Left ventricle myocardium inferior (tissue), 1 donor: ENCODE results near the gene RNPEP. TPM values are rescaled to one million over a fixed set of nuclear protein-coding genes. Genes with fewer than 3 reads are reported as not detected.
A peak's percentile ranks its signal among the peaks of the same experiment; 100 is the strongest.

ENCODE experiments used
- DNase-seq: peaks from one replicate; pipeline ENCODE4 v3.0.0-alpha.2; 2020
- H3K27ac ChIP-seq: fragments of 200-600 bp; replicated peaks from 2 replicates; pipeline ENCODE4 v1.8.0; 2021
- H3K27me3 ChIP-seq: fragments of 200-600 bp; 2 replicates; pipeline ENCODE4 v1.8.0; 2021; ENCODE audit warnings: low read depth
- H3K36me3 ChIP-seq: fragments of 200-600 bp; 2 replicates; pipeline ENCODE4 v1.8.0; 2021
- H3K4me1 ChIP-seq: fragments of 200-600 bp; 2 replicates; pipeline ENCODE4 v1.8.0; 2021
- H3K4me3 ChIP-seq: fragments of 200-600 bp; 2 replicates; pipeline ENCODE4 v1.8.0; 2021; ENCODE audit warnings: mild to moderate bottlenecking, moderate library complexity
- H3K9me3 ChIP-seq: fragments of 200-600 bp; replicated peaks from 2 replicates; pipeline ENCODE4 v1.8.0; 2021
- intact Hi-C: fragments of 100-400 bp; cut with micrococcal nuclease; formaldehyde crosslinking; loops from one replicate; pipeline ENCODE4 v1.11.0; 2022
- long read RNA-seq: library from polyadenylated mRNA; unstranded; transcript quantifications from one replicate; pipeline ENCODE4 v2.0.0, GENCODE V29; 2021
- total RNA-seq: library from RNA; stranded (reverse); fragmentation: NEBNext Ultra II Directional; extraction: Animal tissue kit (Norgen Biotek cat#: 25700); gene quantifications from one replicate; pipeline ENCODE4 v1.2.1, GENCODE V29; 2021
- TF ChIP-seq, protein P1 (sequence below): fragments of 200-600 bp; IDR thresholded peaks from 2 replicates; pipeline ENCODE4 v1.8.0; 2021; ENCODE audit warnings: antibody characterized with exemption, mild to moderate bottlenecking, borderline replicate concordance
- donor health status: DM: no; HTN: yes; CAD: no; lungs with severe emphysema.

RNPEP gene, protein sequence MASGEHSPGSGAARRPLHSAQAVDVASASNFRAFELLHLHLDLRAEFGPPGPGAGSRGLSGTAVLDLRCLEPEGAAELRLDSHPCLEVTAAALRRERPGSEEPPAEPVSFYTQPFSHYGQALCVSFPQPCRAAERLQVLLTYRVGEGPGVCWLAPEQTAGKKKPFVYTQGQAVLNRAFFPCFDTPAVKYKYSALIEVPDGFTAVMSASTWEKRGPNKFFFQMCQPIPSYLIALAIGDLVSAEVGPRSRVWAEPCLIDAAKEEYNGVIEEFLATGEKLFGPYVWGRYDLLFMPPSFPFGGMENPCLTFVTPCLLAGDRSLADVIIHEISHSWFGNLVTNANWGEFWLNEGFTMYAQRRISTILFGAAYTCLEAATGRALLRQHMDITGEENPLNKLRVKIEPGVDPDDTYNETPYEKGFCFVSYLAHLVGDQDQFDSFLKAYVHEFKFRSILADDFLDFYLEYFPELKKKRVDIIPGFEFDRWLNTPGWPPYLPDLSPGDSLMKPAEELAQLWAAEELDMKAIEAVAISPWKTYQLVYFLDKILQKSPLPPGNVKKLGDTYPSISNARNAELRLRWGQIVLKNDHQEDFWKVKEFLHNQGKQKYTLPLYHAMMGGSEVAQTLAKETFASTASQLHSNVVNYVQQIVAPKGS
- 16.6 TPM for total RNA-seq
- long read RNA-seq, transcript RNPEP-201 (11 exons, 2,427 nt), result major isoform, 42 of 47 reads
- long read RNA-seq, partial matches to known transcripts, result 0 of 47 reads
- long read RNA-seq, other reads (novel, unspliced or antisense), result 5 of 47 reads

DNA sequence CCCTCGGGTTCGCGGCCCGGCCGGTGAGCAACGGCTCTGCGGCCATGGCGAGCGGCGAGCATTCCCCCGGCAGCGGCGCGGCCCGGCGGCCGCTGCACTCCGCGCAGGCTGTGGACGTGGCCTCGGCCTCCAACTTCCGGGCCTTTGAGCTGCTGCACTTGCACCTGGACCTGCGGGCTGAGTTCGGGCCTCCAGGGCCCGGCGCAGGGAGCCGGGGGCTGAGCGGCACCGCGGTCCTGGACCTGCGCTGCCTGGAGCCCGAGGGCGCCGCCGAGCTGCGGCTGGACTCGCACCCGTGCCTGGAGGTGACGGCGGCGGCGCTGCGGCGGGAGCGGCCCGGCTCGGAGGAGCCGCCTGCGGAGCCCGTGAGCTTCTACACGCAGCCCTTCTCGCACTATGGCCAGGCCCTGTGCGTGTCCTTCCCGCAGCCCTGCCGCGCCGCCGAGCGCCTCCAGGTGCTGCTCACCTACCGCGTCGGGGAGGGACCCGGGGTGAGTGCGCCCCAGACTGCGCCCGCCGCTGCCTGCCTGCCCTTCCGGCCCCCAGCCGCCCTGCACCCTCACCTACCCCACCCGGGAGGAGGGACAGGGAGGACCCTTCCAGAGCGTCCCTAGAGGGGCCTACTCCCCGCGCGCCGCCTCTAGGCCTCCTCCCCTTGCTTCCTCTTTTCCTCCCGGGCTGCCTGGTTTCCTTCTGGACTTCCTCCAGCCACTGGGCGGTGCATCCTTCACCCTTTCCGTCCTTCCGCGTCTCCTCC, at the start of gene RNPEP:
Gene RNPEP, plus strand, starts transcription at position 26 of the 757 bp plus-strand sequence. Its CDS starts 19 bp downstream, at position 45.
- no peaks in the 10 kb centered on the region for H3K27me3 ChIP-seq
- H3K4me3 ChIP-seq, result peak within 1 kb of the TSS; percentile 89
- intact Hi-C loops, result no loop called here
- TF ChIP-seq, protein P1, sequence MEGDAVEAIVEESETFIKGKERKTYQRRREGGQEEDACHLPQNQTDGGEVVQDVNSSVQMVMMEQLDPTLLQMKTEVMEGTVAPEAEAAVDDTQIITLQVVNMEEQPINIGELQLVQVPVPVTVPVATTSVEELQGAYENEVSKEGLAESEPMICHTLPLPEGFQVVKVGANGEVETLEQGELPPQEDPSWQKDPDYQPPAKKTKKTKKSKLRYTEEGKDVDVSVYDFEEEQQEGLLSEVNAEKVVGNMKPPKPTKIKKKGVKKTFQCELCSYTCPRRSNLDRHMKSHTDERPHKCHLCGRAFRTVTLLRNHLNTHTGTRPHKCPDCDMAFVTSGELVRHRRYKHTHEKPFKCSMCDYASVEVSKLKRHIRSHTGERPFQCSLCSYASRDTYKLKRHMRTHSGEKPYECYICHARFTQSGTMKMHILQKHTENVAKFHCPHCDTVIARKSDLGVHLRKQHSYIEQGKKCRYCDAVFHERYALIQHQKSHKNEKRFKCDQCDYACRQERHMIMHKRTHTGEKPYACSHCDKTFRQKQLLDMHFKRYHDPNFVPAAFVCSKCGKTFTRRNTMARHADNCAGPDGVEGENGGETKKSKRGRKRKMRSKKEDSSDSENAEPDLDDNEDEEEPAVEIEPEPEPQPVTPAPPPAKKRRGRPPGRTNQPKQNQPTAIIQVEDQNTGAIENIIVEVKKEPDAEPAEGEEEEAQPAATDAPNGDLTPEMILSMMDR, result peak; percentile 36
- no peaks in the 10 kb centered on the region for H3K9me3 ChIP-seq
- peak; percentile 80 for DNase-seq
- peaks cover 49% of the 10 kb centered on the region for H3K4me1 ChIP-seq
- H3K36me3 ChIP-seq, result no peaks in the 10 kb centered on the region
- peak within 1 kb of the TSS; percentile 96 for H3K27ac ChIP-seq

DNA sequence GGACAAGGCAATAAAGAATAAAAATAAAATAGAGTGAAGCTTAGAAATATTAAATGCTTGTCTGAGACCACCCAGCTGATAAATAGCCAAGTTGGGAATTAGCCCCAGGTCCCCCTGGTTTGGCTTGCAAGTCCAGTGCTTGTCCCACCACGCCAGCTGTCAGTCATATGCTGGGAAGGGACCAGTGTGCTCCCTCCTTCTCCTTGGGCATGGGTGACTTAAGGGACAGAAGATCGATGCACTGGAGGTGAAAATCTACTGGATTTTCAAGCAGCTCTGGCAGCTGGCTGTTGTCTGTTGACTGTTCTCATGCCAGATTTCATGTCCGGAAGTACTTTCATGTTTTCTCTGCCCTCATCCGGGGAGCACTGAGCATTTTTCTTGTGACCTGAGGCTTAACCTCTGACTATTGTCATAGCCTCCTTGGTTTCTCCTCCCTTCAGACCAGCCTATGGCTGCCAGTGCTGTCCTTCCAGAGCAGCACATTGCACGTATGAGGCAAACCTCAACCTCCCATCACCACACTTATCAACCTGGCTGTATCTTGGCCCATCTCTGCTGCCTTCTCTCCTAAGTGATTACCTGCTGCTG, 48.5 kb upstream of the RNPEP start:
- intact Hi-C loops, result no loop called here
- Histone ChIP-seq H3K36me3 (no peaks in the 10 kb centered on the region), H3K27ac (no peak overlapping the region), H3K4me1 (peaks cover 3% of the 10 kb centered on the region), H3K9me3 (no peaks in the 10 kb centered on the region), H3K4me3 (no peak overlapping the region), H3K27me3 (no peaks in the 10 kb centered on the region)
- DNase-seq, result no peak
- TF ChIP-seq, protein P1, result no peak

DNA sequence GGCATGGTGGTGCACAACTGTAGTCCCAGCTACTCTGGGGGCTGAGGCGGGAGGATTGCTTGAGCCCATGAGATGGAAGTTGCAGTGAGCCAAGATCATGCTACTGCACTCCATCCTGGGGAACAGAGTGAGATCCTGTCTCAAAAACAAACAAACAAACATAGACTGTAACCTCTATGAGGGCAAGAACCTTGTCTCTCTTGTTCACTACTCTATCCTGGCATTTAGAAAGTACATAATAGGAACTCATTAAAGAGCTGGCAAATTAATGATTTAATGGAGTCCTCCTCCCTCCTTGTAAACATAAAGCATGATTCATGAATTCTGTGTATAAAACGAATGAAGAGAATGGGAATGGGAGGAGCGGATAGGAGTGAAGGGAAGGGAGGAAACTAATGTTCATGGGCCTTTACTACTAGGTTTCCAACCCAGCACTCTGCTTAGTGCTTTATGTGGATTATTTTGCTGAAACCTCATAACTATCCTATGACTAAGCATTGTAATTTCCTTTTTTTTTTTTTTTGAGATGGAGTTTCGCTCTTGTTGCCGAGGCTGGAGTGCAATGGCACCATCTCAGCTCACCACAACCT, 44.7 kb upstream of the RNPEP start:
- Histone ChIP-seq H3K4me3 (no peak overlapping the region), H3K4me1 (peaks cover 9% of the 10 kb centered on the region), H3K27me3 (peaks cover 7% of the 10 kb centered on the region), H3K9me3 (no peaks in the 10 kb centered on the region), H3K27ac (peak overlapping the region; percentile 69), H3K36me3 (no peaks in the 10 kb centered on the region)
- intact Hi-C loops, result no loop called here
- TF ChIP-seq, protein P1, result no peak
- DNase-seq, result no peak

DNA sequence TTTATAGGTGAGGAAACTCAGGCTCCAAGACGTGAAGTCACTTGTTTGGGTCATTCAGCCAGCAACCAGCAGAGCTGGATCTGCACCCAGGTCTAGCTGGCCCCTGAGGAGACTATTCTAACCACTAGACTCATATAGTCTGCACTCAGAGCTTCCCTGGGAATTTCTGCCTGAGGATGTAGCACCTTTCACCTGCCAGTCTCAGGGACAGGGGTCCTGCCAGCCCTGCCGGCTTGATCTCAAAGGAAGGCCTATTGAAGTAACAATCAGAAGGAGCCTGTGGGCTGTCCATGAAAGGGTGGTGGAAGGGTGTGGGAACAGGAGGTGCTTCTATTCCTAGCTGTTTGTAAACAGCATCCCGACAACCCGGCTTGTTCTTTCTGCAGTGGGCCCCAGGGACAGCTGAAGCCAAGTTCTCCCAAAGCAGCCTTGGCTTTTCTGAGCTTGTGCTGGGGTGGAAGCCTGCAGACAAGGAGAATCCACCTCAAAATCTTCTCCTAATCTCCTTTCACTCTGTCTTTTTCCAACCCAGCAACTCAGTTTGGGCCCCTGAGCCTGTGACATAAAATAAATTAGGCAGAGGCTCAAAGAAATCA, 43.9 kb upstream of the RNPEP start:
- TF ChIP-seq, protein P1, result no peak
- no peaks in the 10 kb centered on the region for H3K9me3 ChIP-seq
- H3K4me1 ChIP-seq, result peaks cover 9% of the 10 kb centered on the region
- peak overlapping the region; percentile 69 for H3K27ac ChIP-seq
- peak overlapping the region; percentile 11 for H3K4me3 ChIP-seq
- DNase-seq, result no peak
- no peaks in the 10 kb centered on the region for H3K36me3 ChIP-seq
- intact Hi-C loops, result no loop called here
- H3K27me3 ChIP-seq, result peaks cover 7% of the 10 kb centered on the region
